IPS DF 4.7 (cell line): ENCODE measurements around the gene LEMD2.

ENCODE experiments used
- DNase-seq: peaks from one replicate; pipeline ENCODE4 v3.0.0-alpha.2; 2013; ENCODE audit warnings: low spot score; ENCODE audit errors: extremely low read depth

LEMD2 gene

DNA sequence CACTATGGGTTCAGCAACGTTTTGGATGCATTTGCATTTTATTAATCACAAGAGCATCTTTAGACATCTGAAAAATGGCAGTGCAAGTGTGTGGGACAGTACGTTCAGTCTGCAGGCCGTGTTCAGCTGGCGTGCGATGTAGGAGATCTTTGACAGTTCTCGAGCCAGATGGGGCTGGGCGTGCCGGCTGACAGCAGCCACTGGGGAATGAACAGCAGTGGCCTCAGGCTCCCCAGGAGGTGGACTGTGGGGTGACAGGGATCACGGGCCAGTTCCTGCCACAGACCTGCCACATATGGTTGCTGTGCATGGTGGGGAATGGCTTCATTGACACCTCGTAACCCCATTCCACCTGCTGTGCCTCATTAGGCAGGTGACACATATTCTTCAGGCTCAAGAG, 31.3 kb upstream of the LEMD2 start:
- no peak for DNase-seq

DNA sequence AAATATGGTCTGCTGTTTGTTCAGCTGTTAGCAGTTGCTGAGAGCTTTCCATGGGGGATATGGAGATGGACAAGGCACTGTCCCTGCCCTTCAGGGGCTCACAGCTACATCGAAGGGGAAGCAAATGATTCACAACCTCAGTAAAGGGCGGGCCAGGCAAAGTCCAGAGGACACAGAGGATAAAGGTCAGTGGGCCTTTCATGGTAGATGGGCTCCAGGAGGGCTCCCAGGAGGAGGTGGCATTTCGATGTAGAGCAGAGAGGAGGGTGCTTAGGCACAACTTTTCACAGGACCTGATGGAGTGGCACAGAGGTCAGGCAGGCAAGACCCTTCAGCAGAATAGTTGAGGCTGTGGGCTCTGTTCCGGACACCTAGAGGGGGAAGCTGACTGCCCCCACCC, 30.1 kb upstream of the LEMD2 start:
- DNase-seq = no peak

DNA sequence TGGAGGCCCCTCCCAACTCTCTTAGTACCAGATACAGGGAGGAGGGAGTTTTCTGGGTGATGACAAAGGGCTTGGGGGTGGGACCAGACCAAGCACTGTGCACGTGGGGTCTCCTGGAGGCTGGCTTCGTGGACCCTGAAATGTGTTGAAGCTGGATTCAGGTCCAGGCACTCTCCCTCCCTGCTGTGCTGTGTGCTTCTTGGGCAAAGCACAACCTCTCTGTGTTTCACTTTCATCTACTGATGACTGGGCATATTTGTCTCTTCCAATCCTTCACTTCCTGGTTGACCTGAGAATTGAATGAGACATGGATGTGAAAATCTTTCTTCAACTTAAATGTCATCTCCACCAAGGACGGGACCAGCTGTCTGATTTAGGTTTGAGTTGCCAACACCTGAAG, 29.4 kb upstream of the LEMD2 start:
- no peak for DNase-seq

DNA sequence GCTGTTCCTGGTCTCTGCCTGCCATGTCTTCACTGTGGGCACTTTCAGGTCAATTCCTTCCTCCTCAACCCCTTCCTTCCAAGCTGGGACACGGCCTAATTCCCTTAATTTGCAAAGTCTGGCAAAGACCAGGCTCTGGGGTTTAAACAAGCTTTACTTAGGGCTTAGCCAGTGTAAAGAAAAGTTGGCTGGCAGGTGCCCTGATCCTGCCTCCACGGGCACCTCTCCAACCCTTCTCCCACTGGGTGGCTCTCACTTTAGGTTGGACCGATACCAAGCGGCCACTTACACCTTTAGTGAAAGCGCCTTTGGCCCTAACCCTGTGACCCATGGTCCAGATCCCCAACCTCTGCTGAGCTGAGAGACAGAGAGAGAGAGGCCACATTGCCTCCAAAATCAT, 28.6 kb upstream of the LEMD2 start:
- no peak for DNase-seq

DNA sequence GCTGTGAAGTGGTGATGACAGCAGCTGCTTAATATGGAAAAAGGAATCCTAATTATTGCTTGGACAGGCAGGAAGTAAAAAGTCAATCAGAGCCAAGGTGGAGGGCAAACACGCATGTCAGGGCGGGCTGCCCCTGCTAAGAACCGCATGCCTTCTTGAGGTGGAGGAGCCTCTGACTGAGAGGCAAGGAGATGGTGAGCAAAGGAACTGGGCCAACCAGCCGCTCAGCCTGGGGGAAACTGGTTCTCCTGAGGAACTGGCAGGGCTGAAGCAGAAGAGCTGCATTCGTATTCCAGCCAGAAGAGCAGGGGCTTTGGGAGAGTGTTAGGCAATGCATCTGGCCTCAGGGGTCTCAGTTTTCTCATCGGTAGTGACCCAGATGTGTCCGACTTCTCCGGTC, 28.0 kb upstream of the LEMD2 start:
- no peak for DNase-seq

DNA sequence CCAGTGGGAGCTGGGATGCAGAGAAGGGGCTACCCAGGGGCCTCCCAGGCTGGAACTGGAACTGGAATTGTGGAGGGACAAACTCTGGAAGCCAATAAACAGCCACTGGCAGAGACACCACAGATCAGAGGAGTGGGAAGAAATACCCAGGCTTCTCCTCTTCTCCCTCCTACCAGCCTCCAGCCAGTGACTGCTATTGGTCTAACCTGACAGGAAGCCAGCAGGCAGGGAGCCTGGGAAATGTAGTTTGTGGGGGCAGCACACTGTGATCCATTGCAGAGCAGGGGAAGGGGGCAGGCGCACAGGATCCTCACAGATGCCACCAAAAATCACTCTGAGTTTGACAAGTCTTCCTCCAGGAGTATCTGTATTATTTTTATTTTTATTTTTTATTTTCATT, 26.9 kb upstream of the LEMD2 start:
- DNase-seq = no peak

DNA sequence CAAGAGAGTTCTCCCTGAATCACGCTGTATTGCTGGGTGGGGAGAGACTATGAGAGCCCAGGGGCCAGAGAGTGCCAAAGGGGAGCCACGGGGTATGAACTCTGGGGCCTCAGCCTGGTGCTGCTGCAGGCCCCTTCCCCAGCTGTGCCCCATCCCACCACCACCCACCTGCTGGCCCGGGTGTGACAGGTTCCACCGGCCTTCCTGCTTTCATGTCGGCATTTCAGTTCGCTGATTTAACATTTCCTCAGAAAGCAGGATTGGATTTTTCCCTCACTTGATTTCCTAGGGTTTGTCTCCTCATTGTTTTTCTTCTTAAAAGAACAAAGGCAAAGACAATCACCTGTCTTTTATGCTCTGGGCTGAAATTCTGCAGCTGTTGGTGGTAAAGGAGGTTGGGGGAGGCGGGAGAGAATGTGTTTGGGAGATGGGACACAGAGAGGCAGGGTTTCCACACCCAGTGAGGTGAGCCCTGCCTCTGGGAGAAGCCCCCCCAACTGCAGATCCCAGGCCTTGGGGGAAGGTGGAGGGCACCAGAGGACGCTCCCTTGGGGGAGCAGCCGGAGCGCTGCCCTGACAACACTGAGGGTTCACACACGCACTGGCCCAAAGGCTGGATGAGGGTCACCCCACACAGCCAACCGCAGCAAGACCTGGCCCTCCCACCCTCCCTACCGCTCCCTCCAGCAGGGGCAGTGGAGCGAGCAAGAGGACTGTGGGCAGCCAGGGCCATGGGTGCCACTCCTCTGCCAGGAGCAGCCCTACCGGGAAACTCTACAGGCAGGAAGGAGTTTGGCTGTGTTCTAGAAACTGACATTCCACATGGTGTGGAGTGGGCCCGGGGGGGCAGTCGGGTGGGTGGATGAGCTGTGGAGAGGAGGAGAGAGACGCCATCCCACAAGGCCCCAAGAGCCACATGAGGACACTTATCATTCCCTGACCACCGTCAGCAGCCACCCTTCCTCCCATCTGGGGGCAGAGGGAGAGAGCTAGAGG, 25.4 kb upstream of the LEMD2 start:
- DNase-seq = no peak

DNA sequence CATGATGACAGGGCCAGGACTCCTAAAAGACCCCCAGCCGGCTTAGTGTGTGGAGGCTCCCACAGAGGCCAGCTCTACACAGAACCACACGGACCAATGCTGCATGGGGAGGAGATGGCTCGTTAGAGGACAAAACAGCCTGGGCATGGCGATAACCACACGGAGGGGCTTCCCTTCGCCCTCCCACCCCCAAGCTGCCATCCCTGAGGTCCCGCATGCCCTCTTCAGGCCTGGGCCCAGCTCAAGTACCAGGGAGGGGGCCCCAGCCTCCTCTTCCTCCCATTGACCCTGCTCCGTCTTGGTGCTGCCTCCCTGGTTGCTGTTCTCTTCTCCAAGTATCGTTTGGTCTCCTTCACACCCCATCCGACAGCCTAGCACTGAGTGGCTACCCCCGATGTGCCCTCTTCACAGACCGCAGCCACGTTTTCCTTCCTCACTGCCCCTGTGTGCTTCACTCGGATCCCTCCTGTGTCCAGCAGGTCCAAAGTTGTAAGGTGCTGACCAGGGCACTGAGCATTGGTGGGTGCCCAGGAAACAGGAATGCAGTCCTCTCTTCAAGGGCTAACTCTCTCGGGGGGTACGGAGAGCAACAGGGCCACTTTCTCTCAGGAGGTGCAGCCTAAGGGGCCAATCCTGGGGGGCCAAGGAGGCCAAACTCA, 24.4 kb upstream of the LEMD2 start:
- no peak for DNase-seq

DNA sequence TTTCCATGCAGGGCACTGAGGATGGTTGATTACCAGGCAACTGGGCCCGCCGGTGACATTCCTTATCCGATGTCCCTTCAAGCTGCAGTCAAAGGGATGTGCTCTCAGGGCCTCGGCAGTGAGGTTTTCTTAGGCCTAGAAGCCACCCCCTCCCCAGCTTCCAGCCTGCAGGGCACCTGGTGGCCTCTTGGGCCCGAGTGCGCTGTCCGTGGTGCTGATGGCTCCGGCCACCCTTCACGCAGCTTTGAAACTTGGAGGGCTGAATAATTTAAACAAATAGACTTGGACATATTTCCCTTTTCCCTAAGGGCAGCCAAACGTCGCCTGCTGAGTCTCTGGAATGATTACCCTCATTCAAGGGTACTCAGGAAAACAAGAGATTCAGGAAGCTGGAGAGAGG, 23.7 kb upstream of the LEMD2 start:
- DNase-seq = peak; percentile 58

DNA sequence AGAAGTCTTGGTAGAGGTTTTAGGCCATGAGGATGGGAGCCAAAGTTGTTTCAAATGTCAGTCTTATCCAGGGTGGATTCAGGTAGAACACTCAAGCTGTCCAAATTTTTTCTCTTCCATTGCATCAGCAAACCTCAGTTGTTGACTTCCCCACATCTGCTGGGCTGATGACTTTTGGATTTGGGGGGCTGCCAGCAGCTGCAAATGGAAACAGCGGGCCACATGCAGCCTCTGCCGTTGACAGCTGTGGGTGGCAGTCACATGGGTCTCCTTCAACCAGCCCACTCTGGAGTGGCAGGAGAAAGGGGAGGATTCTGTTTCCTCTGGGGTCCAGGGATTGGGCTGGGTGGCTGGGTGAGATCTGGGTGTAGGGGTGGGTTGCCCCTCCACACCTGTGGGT, 20.7 kb upstream of the LEMD2 start:
- no peak for DNase-seq

DNA sequence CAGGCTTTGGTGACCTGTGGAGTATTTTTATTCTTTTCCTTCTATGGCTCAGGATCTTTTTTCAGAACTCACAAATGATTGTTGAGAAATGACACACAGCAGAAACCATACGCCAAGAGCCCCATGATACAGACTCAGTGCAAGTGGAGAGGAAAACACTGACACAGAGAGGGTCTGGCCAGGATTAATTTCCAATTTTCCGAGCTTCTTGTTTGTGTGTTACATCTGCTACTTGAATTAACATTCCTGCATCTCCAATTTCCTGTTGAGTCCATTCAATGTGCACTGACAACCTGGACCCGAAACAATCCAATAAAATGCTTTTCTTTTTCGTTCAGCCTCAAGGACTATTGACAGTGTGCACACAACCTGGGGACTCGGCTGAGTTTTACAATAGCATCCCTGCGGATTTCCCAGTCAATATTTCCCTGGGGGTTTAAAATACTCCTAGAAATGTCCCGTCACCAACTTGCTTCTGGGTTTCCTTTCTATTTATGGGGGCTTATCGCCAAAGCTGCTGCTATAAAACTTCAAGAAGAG, 19.8 kb upstream of the LEMD2 start:
- no peak for DNase-seq

DNA sequence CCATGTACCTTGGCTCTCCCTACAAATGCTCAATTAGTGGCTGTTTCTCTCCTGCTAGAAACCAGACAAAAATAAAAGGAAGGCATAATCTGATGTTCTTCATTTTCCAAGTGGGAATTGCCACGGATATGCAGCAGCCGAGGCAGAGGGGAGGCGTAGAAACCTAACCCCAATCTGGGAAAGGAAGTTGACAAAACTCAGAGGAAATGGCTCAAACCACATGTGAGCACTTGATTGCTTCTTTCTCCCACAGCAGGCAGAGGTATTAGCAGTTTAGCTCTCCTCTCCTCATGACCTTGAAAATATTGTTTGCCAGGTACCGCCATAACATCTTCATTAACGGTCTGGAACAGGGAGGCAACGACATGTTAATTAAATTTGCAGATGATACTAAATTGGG, 18.7 kb upstream of the LEMD2 start:
- no peak for DNase-seq

DNA sequence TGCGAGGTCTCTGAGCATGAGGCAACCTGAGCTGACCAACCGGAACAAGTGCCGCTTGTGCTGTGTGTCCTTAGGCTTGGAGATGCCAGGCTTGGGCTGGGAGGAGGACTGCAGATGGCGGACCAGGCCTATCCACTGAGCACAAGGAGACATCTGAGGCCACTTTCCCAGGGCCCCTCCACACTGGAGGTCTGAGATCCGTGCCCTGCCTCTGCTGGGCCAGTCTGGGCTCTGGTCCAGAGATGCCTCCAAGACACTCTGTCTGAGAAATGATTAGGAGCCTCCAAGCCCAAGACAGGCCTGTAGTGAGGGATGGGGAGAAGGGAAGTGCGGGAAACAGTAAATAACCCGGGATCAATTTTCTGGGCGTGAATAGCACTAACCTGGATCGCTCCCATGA, 17.9 kb upstream of the LEMD2 start:
- no peak for DNase-seq

DNA sequence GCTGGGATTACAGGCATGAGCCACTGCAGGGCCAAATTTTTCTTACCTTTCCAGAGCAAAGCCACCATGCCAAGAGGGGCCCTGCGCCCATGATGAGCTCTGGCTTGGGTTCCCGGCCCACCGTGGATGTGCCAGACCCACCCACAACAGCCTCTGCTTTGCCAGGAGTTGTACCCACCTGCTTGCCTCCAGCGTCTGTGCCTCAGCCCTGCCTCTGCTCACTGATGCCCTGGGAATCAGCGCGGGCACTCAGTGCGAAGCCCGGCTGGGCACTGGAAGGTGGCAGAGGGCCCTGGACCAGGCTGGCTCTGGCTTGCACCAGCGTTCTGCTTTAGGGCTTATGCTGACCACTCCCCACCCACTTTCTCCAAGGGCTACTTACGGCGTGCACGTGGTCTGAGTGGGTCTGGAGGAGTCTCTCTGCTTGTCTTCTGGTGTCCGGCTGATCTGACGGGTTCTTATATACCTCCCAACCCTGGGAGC, 14.7 kb upstream of the LEMD2 start, which contains the start of gene MLN:
TSS of gene MLN (minus strand) at position 433 of the 483 bp plus-strand sequence. CDS start 2,840 bp downstream, outside the sequence.
- DNase-seq = no peak

DNA sequence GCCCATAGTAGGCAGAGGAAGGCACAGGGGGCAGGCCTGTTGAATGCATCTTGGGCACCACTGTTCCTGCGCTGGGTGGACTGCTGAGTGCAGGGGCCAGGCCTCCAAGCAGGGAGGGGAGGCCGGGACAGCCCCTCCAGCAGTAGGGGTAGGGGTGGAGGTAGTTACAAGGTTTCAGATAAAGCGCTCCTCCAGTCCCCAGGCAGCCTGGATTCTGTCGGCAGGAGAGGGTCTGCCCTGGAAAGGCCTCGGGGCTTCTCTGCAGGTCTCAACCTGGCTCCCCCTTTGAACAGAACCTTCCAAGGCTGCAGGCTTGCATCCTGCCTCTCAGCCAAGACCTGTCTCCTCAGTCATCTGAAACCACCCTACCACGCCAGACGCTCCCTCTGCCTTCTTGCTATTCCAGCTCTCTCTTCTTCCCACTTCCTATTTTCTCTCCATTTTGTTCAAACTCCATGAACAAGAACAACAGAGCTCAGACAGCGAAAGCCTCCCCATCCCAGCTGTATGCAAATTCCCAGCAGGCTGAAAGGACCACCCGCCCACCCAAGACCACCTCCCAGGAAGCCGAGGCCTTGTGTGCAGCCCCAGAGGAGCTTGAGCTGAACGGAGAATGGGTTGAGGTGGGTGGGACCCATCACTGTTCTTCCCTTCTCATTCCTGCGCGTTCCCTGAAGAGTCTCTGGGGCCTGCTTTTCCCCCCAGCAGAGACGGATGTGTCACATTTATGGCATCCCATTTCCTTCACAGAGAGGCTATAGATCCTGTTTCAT, 13.4 kb upstream of the LEMD2 start:
- no peak for DNase-seq

DNA sequence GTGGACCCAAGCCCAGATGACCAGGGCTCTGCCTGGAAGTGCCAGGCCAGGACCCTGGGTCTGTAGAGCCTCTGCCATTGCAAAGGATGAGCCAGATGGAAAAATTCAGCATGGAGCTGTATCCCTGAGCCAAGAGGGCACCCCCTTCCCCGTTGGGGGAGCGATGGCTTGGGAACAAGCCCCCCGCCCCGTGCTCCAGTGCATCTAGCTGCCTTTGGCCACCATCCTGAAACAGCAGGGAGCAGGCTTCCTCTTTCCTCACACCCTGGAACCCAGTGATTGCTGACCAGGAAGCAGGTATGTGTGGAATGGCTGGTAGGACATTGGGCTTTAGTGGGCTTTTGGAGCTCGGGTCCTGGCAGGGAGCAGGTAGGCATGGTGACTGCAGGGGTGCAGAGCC, 12.7 kb upstream of the LEMD2 start:
- no peak for DNase-seq

DNA sequence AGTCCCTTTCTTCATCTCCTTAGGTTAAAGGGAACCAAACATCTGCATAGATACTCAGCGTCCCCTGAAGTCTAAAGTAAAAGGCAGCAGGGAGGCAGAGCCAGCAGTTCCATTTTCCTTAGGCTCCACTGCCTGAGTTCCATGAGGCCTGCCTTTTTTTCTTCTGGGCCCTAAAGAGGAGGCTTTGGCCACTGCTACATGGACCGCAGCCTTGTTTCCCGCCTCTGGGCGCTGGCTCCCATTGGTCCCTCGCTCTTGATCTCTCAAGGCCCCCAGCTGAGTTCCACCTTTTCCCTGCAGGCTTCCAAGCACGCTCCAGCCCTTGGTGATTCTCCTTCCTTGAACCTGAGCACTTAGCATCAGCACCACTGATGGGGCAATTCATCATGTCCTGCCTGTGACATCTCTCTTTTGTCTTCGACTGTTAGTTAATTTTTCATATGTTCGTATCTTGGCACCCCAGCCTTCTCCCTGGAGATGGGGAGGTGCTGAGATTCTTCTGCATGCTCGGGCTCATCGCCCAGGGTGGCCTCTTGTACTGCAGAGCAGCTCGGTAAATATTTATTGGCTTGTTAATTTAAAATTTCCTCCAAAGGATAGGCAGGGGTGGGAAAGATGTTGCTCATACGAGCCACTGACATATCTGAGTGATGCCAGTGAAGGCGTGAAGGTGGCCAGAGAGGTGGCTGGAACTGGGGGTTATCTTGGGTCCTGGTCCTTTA, 11.5 kb upstream of the LEMD2 start:
- no peak for DNase-seq

DNA sequence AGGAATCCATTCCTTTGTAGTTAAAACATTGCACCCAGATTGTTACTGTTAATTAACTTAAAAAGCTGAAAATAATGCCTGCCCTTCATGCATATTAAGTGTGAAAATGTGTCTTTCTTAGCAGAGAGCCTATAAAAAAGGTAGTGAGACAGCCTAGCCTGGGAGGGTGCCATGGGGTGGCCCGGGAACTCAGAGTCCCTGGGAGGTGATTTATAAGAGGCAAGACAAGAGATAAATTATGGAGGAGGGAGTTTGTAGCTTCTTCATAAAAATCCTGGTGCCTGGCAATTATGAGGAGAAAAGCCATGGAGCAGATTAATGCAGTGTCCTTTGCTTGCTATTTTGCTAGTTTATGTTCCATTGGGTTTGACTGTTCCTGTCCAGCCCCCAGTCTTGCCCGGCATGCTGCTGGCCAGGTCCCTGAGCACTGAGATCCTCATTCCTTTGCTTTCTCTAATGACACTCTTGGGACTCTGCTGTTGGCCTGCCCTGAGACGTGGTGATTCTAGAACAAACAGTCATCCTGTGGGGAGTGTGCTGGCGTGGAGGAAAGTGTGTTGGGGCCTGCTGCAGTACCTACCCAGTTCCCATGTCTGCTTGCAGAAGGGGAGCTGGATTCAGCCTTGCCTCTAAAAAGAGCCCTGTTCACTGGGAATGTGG, 10.7 kb upstream of the LEMD2 start:
- no peak for DNase-seq

DNA sequence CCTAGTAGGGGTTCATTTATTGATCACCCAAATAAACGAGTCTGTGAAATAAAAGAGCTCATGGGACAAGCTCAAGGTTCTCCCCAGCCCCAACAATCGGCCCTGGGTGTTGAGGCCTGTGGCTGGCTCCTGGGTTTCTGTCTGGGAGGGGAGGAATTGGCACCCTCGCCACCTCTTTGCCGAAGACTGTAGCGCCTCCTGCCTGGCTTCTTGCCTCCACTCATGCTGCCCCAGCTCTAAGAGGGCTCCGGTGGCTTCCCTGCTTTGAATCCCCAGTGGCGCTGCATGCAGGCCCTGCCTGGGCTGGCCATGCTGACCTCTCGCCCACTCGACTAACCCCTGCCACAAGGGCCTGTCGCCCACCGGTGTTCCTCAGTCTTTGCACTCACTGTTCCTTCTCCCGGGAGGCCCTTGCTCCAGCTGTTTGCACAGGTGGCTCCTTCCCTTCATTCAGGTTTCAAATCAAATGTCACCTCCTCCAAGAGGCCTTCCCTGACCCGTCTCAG, 9.5 kb upstream of the LEMD2 start:
- DNase-seq = no peak
